ENCODE results near the gene GPR152.

DNA sequence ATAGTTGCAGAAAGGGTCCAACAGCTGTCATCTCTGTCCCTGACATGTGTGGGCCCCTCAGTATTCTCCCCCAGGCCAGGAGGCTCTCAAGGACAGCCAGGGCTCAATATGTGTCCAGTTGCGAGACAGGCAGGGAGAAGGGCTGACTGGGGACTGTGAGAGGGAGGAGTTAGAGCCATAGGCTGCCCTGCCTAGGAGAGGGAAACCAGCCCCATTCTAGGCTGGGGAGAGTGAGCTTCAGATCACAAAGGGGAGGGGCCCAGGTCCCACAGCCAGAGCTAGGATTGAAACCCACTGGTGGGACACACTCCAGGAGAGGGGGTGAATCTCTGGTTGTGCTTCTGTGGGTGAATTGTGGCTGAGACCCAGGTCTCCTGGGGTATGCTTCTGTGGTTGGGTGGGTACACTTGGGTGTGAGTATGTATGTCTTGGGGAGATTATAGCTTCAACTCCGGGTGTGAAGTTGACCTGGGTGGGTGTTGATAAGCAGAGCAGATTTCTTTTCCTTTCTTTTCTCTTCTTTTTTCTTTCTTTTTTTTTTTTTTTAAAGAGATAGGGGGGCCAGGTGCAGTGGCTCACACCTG lies 39.2 kb downstream of the GPR152 start:
- TF ChIP-seq, protein P1, sequence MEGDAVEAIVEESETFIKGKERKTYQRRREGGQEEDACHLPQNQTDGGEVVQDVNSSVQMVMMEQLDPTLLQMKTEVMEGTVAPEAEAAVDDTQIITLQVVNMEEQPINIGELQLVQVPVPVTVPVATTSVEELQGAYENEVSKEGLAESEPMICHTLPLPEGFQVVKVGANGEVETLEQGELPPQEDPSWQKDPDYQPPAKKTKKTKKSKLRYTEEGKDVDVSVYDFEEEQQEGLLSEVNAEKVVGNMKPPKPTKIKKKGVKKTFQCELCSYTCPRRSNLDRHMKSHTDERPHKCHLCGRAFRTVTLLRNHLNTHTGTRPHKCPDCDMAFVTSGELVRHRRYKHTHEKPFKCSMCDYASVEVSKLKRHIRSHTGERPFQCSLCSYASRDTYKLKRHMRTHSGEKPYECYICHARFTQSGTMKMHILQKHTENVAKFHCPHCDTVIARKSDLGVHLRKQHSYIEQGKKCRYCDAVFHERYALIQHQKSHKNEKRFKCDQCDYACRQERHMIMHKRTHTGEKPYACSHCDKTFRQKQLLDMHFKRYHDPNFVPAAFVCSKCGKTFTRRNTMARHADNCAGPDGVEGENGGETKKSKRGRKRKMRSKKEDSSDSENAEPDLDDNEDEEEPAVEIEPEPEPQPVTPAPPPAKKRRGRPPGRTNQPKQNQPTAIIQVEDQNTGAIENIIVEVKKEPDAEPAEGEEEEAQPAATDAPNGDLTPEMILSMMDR (conservative IDR thresholded peaks at IDR 0.05 in 1 of 2, IDR thresholded peaks at IDR 0.05 in 1 of 2; ENCODE audit: extremely low read depth in 1 of 2, insufficient read depth in 1 of 2, low read depth in 1 of 2, low read length in 2 of 2), result no peak
- no peak for TF ChIP-seq EZH2 (IDR thresholded peaks at IDR 0.05; ENCODE audit: borderline replicate concordance, low read length)
